ENCODE results near the gene ZC3H14.

The ZC3H14 gene

DNA sequence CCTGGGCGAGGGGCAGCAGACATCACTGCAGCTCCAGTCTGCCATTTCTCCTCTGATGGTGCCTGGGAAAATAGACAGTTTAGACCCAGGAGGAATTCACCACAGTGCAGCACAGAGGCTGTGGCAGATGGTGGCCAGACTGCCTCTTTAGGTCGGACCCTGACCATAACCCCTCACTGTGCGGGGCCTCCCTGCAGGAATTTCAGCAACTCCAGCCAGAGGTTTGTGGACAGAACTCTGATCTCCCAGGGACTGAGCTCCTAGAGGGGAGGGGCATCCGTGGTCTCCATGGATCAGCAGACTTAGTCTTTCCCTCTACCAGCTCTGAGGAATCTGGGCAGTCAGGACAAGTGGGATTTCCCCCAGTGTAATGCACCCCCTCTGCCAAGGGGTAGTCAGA, 106.5 kb downstream of the ZC3H14 start:
- Mint-ChIP-seq H3K36me3 (ENCODE audit: low read depth) (no peaks in the 10 kb centered on the region), H3K27me3 (ENCODE audit: low read depth, poor library complexity) (peaks cover 14% of the 10 kb centered on the region), H3K4me3 (no peak overlapping the region), H3K27ac (no peak overlapping the region), H3K9me3 (peaks cover 15% of the 10 kb centered on the region), H3K4me1 (peaks cover 12% of the 10 kb centered on the region)
- DNase-seq, result no peak
- no peak for TF ChIP-seq CTCF (IDR thresholded peaks at IDR 0.05)
